Glomerular visceral epithelial cell (primary cell): ENCODE results near the gene SSX2IP.
A peak's percentile ranks its signal among the peaks of the same experiment; 100 is the strongest.
"Not testable (repeated sequence)": the region's sequence is repeated elsewhere in the genome, so short reads cannot be mapped to it uniquely, and the experiment has no call there.

ENCODE experiments used
- DNase-seq: peaks from one replicate; pipeline ENCODE4 v3.0.0-alpha.2; 2016; ENCODE audit errors: extremely low spot score

SSX2IP gene

DNA sequence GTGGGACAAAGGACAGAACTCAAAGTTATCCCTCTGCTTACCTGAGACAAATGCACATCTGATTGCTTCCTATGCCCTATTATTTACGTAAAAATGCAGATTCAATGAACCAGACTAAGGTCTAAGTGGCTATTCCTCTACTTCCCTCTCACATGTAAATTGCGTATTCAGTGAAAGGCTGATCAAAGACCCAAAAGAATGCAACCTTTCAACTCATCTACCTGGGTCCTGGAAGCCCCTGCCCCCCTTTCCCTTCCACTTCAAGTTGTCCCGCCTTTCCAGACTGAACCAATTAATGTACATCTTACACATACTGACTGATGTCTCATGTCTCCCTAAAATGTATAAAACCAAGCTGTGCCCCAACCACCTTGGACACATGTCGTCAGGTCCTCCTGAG is 14.6 kb downstream of the SSX2IP start:
- DNase-seq, result no peak

DNA sequence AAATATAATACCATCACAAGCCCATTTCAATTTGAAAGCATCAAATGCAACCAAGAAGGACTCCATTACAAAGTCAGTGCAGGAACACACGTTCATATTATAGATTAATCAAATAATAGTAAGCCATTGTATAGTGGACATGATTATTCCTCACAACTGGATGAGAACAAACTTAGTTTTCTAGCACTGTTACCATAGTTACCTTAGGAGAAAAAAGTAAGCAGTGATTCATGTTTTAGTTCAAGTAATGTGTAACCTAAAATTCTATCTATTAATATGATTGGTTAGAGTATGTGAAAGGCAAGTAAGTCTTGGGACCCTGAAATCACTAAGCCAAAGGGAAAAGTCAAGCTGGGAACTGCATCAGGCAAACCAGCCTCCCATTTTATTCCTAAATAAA is 15.2 kb downstream of the SSX2IP start:
- DNase-seq, result no peak

DNA sequence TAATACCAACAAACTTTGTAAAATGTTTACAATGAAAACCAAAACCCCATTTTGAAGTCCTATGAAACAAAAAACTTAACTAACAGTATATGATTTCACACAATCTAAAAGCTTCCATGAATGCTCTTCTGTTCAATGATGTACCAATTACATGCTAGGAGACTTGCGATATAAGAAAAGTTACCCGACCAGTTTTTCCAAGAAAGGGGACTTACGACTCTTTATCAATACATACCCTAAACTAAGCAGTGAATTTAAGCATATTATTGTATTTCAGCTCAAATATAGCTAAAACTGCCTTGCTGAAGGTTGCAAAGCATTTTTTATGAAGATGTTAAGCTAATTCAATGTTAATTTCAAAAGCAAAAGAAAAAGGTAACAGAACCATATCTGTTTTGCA is 15.6 kb downstream of the SSX2IP start:
- DNase-seq, result no peak

DNA sequence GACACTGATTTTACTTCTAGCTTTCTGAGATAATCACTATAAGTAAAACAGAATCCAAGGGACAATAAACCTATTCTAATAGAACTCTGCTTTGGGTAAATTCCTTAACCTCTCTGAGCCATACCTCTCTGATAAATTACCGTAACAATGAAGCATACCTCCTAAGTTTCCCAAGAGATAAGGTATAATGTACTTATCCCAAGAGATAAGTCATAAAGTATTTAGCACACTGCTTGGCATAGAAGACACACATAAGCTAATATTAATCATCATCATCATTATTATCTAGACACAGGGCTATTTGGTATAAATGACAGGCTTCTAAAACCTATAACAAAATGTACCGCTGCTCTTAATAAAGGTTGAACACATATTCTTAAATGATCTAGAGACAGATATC is 16.2 kb downstream of the SSX2IP start:
- no peak for DNase-seq

DNA sequence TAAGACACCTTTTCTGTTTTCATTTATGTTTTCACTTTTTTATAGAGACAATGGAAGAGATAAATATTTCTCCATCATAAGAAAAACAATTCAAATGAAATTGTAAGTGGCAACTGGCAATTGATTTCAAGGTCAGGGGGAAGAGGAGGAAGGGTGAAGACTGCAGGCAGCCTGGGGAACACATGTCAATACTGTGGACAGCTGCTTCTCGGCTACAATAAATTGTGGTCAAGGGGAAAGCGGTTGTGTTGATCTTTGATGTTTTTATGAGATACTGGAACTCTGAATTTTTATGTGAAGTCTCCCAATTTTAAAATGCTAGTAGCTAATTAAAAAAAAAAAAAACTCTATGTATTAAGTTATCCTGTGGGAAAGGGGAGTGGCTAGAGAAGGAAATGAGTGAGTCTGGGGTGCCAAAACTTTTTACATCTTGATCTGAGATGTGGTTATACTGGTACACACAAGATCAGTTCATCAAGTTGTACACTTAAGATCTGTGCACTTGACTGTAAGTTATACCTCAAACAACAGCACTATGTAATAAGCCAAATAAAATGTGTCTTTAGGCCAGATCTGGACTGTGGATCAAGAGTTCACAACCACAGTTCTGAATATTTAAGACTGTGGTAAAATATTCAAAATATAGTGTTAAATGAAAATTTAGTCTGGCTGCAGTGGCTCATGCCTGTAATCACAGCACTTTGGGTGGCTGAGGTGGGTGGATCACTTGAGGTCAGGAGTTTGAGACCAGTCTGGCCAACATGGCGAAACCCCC is 18.0 kb downstream of the SSX2IP start:
- no peak for DNase-seq

DNA sequence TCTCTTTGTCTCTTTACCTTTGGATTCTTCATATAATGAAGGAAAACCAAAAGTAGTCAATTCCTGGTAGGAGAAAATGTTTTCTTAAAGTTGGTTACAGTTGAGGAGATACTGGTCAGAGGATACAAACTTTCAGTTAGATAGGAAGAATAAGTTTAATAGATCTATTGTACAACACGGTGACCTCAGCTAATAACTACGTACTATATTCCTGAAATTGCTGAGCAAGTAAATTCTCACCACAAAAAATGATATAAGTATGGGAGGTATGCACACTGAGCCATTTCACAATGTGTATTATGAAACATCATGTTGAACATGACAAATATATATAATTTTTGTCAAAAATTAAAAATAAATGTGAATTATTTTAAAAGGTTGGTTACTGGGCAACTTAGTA is 20.4 kb downstream of the SSX2IP start:
- DNase-seq, result no peak

DNA sequence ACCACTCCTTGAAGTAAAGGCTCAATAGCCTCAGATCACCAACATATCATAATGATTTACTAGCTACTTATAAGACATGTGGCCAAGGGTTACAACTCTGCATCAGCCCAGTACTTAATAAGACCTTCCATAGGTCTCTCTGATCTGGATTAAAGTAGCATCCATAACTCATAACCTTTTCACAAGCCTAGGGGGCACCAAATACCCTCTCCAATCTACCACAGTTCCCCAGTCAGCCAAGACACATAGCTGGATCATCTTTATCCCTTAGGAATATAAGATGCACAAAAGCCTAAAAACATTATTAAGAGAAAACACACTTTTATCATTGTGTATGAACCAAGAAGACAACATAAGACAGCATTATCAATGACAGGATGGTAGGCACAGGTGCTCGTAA is 22.1 kb downstream of the SSX2IP start:
- no peak for DNase-seq

DNA sequence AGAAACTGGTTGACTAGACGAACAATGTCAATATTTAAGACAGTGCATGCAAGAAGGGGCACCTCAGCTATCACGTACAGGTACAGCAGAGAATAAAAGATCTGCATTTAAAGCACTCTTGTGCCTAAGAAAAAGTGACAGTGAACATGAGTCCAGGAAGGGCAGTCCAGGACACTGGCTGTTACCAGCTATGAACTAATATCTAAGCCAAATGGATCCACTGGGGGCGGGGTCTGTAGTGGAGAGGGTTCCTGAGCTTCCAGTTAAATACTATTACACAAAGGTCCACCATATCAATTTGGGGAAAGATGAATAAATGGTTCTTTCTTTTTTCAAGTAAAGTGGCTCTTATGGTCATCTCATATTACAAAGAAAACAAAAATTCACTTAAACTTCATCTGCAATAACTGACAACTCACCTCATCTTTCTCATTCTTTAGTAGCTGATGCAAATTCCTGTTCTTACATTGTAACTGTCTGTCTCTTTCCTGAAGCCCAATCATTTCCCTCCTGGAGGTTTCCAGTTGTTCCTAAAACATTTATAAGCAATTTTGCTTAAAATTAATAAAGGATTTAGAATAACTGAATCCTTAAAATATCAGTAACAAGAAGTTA is 24.5 kb downstream of the SSX2IP start:
- no peak for DNase-seq

DNA sequence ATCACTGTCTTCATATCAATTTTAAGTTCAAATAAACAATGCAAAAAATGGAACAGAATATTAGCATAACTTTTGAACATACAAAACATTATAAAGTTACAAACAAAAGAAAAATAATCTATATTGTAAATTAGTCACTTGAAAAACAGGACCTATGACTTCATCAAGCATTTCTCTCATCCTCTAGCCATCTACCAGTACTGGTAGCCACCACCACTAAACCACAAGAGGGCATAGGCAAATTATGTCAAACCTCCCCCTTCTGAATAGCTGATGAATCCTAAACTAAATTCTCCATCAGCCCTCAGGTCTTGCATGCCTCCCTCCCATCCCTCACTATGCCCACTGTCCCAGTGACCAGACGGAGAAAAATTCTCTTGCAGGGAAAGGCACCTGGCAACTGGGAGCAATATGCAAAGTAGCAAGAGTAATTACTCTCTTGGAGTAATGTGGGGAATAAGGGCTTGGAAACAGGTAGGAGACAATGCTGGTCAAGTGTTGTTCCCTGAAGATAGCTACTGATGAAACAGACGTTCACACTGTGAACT is 37.1 kb downstream of the SSX2IP start:
- DNase-seq, result no peak

DNA sequence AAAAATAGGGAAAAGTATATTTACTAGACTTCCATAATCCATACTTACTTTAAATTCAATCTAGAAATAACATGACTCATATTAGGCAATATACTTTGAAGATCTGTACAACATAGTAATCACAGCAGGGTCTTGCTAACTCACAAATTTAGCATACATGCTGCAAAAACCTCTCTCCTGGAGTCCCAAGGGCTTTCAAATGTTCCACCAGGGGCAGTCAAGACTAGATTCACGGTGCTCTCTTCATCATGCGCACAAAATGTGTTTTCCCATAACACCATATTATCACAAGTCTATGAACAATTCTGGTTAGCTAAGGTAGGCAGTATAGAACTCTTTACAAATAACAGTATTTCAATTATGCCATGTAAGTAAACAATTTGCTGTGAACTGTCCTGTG is 45.8 kb downstream of the SSX2IP start:
- DNase-seq, result no peak

DNA sequence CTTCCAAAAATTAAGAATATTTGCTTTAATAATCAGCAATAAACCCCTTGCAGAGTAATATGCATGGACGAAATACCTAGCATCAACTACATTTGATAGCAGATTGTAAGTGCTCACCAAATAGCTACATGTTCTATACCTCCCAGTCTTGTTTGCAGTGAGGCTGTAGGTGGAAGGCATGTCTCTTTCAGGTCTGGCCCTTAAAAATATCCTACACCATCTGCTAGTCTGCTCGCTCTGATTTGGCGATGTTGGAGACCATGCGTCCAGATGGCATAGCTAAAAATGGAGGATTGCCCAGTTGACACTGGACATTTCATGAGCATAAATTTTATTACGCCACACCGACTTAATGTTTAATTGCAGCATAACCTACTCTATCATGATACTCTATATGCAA is 47.1 kb downstream of the SSX2IP start:
- no peak for DNase-seq

DNA sequence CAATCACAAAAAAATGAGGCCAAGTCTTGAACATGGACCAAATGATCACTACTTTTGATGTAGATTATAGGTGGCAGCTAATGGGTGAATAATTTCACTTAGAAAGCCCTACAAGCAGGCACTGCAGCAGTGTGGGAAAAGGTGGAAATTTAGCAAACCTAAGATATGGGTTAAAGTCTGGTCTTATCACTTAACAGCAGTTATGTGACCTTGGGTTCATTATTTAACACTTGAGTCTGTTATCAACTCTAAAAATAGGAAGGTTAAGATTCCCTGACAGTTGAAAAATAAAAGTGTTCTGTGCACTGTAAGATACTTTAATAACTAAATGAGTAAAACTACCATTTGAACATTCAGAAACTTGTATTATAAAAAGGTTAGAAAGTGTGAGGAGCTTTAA is 47.5 kb downstream of the SSX2IP start:
- no peak for DNase-seq

DNA sequence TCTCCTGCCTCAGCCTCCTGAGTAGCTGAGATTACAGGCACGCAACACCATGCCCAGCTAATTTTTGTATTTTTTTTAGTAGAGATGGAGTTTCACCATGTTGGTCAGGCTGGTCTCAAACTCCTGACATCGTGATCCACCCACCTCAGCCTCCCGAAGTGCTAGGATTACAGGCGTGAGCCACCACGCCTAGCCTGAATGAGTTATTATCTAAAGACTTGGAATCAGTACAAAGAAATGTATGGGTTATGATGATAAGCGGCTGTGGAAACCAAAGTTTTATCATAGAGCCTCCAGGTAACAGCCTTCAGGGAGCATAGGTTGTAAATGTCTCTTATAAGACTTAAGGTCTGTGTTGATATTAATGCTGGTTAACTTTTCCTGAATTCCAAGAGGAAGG is 50.5 kb downstream of the SSX2IP start:
- DNase-seq, result not testable (repeated sequence)

DNA sequence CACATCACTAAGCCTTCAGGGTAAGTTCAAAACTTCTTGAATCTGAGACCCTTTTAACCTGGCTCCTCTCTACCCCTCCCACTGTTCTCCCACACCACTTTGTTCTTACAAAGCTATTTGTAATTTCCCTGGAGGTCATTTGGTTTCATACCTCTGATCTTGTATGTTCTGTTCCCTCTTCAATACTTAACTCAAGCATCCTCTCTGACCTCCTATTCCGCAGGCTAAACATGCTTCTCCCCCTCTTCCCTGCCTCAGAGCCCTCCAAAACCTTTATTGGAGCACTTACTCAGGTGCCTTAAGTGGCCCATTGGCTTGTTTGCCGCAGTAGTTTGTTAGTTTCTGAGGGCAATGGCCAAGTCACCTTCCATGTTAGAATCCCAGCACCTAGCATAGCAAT is 54.8 kb downstream of the SSX2IP start:
- no peak for DNase-seq

DNA sequence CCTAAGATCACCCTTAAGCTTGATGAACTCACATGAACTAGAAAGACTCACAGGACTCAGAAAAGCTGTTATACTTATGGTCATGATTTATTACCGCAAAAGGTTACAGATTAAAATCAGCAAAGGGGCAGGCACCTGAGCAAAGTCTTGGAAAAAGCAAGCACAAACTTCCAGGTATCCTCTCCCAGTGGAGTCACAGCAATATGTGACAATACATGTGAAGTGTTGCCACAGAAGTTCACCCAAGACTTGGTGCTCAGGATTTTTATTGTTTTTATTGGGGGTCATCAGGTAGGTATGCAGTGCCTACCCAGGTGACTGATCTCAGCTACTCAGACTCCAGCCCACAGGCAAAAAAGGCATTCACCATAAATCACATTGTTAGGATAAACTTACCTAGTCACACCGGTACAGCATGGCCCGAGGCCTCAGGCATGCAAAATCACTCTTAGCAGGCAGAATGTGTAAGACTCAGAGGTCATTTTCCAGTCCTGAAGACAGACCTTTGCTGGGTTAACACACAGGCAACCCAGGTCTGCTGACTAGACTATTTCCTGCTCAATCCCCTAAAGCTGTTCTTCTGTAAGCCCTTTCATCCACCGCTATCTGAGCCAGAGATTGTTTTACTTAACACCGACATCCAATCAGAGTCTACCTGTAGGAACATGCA is 55.6 kb downstream of the SSX2IP start:
- DNase-seq, result no peak

DNA sequence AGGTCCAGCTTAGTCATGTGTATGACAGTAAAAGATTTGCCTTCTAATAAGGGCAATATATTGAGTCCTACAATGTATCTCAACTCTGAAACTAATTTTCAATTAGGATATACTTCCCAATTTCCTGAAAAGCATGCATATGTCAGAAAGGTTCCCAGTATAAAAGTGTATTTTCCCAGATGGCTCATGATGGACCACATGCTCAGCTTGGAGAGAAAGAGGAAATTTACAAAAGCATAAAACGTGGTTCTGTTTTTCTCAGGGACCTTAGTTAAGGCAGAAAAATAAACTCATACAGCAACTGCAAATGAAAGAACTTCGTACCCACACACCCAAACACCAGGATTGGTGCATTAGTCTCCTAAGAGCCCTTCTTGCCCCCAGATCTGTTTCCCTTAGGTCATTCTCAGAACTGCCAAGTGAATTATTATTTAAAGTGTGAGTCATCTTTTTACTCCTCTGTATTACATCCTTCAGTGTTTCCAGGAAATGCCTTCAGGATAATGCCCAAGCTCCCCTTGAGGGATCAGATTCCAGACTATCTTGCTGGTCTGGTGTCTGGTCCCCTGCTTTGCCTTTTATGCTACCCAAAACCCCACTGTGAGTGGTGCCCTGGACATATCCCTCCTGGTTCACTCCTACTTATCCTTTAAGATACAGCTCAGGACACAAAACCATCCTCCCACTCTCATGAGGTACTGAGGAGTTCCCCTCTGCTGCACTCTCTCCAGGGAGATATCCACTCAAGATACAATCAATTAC is 57.4 kb downstream of the SSX2IP start:
- DNase-seq, result peak; percentile 64

DNA sequence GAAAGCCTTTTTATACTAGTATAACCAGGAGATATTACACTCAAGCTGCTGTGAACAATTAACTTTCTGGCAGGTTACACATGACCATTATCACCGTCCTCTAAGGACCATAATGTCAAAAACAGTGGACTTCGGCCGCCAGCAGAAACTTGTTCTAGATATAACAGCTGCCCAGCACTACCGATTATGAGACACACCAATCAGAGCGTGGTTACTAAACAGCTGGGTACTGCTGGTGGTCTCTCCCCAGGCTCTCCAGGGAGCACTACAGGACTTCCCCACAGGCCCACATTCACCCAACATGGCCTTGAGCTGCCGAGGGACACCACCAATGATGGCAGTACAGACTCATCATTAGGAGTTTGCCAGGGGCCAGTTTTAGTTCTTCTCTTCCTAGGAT is 58.1 kb downstream of the SSX2IP start:
- no peak for DNase-seq

DNA sequence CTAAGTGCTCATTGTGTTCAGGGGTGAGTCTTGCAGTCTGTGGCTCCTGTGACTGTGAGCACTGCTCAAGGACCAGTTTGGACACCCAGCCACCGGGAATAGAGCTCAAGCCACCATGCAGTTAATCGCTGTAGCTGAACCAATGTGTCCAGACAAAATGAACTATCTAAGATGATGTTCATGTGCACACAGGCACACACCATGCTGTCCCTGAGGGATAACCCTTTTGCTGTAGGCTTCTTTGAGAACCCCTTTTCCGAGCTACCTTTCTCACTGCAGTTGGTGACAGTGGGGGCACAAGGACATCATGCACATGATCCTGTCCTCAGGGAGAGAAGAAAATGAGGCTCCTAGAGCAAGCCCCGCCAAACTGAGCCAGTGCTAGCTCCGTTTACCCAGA is 65.4 kb downstream of the SSX2IP start:
- DNase-seq, result no peak

DNA sequence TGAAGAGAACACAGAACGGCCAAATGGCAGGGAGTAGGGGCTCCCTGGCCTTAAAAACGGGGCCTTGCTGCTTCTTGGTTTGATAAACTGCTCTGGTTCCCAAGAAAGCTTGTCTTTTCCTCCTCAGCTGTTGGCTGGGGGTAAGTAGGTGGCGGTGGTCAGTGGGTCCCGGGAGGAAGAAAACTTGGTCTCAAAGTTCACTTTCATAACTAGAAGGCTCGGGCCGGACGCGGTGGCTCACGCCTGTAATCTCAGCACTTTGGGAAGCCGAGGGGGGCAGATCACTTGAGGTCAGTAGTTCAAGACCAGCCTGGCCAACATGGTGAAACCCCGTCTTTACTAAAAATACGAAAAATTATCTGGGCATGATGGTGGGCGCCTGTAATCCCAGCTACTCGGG is 68.7 kb downstream of the SSX2IP start:
- DNase-seq, result no peak

DNA sequence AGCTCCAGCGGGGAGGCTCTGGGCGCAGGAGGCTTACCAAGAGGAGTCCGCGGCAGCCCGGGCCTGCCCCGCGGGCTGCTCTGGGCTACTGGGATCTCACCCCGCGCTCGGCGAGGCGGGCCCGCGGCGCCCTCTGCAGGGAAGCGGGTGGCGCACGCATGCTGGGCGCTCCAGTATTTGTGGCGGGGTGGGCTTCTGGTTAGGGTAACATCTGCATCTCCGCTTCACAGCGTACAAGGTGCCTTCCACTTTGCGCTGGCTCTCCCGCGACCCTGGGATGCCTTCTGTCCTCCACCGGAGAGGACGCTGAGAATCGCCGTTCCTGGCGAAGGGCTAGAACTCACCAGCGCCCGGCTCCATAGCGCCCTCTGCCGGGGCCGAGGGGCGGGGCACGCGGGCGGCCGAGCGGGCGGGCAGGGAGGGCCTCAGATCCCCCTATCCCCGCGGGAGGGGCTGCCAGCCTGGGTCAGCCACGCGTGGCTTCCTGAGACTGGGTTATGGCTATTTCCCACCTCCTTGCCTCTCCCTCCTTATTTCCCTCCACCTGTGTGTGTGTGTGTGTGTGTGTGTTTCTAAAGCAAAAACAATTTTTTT is 69.4 kb downstream of the SSX2IP start:
- DNase-seq, result peak; percentile 87

DNA sequence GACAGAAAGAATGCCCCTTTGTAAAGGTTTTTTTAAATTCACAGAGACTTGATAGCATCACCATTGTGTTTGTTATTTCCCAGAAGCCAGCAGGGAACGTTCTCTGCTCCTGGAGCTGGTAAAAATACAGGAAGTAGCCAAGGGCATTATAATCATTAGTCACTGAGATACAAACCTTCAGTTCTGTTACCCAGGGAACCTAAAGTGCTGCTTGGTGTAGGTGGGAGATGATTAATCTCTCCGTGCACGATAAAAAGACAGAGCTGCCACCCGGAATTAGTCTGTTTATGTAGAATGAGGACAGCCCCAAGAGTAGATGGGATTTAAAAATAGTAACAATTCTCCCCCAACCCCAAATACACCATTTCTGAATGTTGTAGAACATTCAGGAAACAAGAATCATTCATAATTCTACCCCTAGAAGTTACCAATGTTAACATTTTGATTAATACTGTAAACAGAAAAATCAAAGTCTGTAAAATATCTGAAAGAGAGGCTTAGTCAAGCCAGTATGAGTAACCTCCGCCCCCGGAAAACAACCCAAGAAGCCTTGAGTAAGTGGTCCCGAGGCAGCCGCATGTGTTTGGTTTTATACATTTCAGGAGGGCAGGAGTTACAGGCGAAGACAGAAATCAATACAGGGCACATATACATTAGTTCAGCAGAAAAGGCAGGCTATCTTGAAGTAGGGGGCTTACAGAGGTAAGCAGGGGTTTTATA is 70.7 kb downstream of the SSX2IP start:
- peak; percentile 80 for DNase-seq
